MM.1S (cell line): ENCODE measurements around the gene RTRAF.

Experiments
- CTCF ChIP-seq: fragments of 300-600 bp; sonication (generic); IDR thresholded peaks from 2 replicates; pipeline ENCODE4 v1.5.1; 2016; ENCODE audit warnings: antibody characterized with exemption, low read length, mixed read lengths
- EZH2 ChIP-seq: fragments of 300-600 bp; sonication (generic); optimal IDR thresholded peaks from 2 replicates; pipeline ENCODE3; 2017; ENCODE audit warnings: low read depth, mild to moderate bottlenecking, antibody characterized with exemption, low read length, mixed read lengths

DNA sequence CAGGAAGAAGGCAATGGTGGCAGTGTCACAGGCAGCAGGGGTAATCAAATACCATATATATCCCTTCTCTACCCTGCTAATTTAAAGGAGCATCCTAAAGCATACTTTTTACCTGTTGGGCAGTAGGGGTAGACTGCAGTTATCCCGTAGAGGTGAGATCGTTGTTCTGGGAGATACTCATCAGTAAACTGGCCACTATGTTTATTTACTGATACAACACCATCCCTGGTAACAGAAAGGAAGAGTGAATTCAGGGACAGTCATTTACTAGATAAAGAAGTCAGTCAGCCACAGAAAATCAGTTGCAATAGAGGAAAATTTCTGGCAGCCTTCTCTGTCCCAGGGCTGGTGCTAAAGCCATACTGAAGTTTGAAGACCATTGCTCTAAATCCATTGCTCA, 16.3 kb downstream of the RTRAF start:
- TF ChIP-seq EZH2 (no peak), CTCF (no peak)
